BJ (cell line): Measurements from ENCODE around the gene CEP162. TPM values are rescaled to one million over a fixed set of nuclear protein-coding genes. Genes with fewer than 3 reads are reported as not detected.
"Not testable (repeated sequence)": the region's sequence is repeated elsewhere in the genome, so short reads cannot be mapped to it uniquely, and the experiment has no call there.

ENCODE experiments used
- CTCF ChIA-PET: fragments of 350-600 bp; formaldehyde crosslinking; extraction: SDS; loops from one replicate; lab custom pipeline; 2021; ENCODE audit warnings: antibody characterized with exemption, inconsistent platforms; lab: Yijun Ruan, JAX
- POLR2A ChIA-PET: fragments of 300-600 bp; sonication (Branson Sonifier 250); formaldehyde crosslinking; extraction: SDS; loops from one replicate; lab custom pipeline; 2021; ENCODE audit warnings: antibody characterized with exemption; lab: Charles Lee
- DNase-seq: peaks from one replicate; pipeline ENCODE4 v3.0.0-alpha.2; 2011; ENCODE audit warnings: low read depth
- H3K27me3 ChIP-seq: 2 replicates; pipeline ENCODE4 v1.6.0; 2011; ENCODE audit warnings: low read length; ENCODE audit not compliant: control insufficient read depth, insufficient read depth
- H3K36me3 ChIP-seq: 2 replicates; pipeline ENCODE4 v1.5.1; 2011; ENCODE audit warnings: low read length; ENCODE audit not compliant: control insufficient read depth, insufficient read depth
- H3K4me3 ChIP-seq: 2 replicates; pipeline ENCODE4 v1.5.1; 2011; ENCODE audit warnings: low read depth, mild to moderate bottlenecking, control low read depth, low read length
- CTCF ChIP-seq: IDR thresholded peaks from 2 replicates; pipeline ENCODE4 v1.5.1; 2011; ENCODE audit warnings: low read depth, mild to moderate bottlenecking, control low read depth, inconsistent platforms, low read length, moderate library complexity; ENCODE audit not compliant: insufficient read depth
- polyA plus RNA-seq: library from polyadenylated mRNA; depleted of rRNA; stranded (reverse); fragments of >200 nt; gene quantifications from 2 replicates; pipeline ENCODE4 v1.2.3, GENCODE V29; 2011

The CEP162 gene
- polyA plus RNA-seq, 1 experiment, result 0.75 TPM

GRCh38 chr6:84249724-84250123, 22.3 kb upstream of the CEP162 start:
- Histone ChIP-seq H3K4me3 (no peak overlapping the region), H3K36me3 (no peaks in the 10 kb centered on the region), H3K27me3 (peaks cover 2% of the 10 kb centered on the region; the same call in 1 of the 2 replicates)
- ChIA-PET POLR2A (no interaction called here), CTCF (no interaction called here)
- no peak for DNase-seq
- no peak for TF ChIP-seq CTCF

- H3K4me3 ChIP-seq, H3K36me3 ChIP-seq, POLR2A ChIA-PET, DNase-seq, H3K27me3 ChIP-seq, CTCF ChIA-PET: not testable (repeated sequence)
Observed at GRCh38 chr6:84244416-84245081, 17.1 kb upstream of the CEP162 start.

GRCh38 chr6:84243240-84243639, 15.8 kb upstream of the CEP162 start:
- TF ChIP-seq CTCF, result 0 out of 2 replicates have a peak, but pooled peaks have one; percentile 9
- ChIA-PET POLR2A (no interaction called here), CTCF (interaction anchor here (1.1 to 3.2 kb wide), 3 partner anchors 13 to 724 kb away, joined by 3 to 14 read pairs (median 6); partner anchors contain the start of gene CEP162)
- Histone ChIP-seq H3K27me3 (peaks cover 2% of the 10 kb centered on the region; the same call in 1 of the 2 replicates), H3K4me3 (no peak overlapping the region), H3K36me3 (no peaks in the 10 kb centered on the region)
- no peak for DNase-seq

- no peaks in the 10 kb centered on the region for H3K36me3 ChIP-seq
- CTCF ChIA-PET, result interaction anchor here (1.6 to 3.2 kb wide), 2 partner anchors 14 to 725 kb away, joined by 6 to 14 read pairs; partner anchors contain the start of gene CEP162
- no peak for DNase-seq
- TF ChIP-seq CTCF, result no peak
- POLR2A ChIA-PET, result no interaction called here
- H3K27me3 ChIP-seq, result peaks cover 2% of the 10 kb centered on the region; the same call in 1 of the 2 replicates
- H3K4me3 ChIP-seq, result no peak overlapping the region
Observed at GRCh38 chr6:84242265-84242664, 14.8 kb upstream of the CEP162 start.

- POLR2A ChIA-PET, result no interaction called here
- no peak for TF ChIP-seq CTCF
- peaks cover 2% of the 10 kb centered on the region; the same call in 1 of the 2 replicates for H3K27me3 ChIP-seq
- CTCF ChIA-PET, result interaction anchor here (0.7 to 2.1 kb wide), 14 partner anchors 14 to 1093 kb away, joined by 3 to 14 read pairs (median 4); no protein-coding TSS in a partner anchor
- peak overlapping the region; percentile 90 for H3K4me3 ChIP-seq
- no peak for DNase-seq
- no peaks in the 10 kb centered on the region for H3K36me3 ChIP-seq
Observed at GRCh38 chr6:84228198-84228543, 728 bp upstream of the CEP162 start.
